ENCODE data around the gene YBX3. TPM values are rescaled to one million over a fixed set of nuclear protein-coding genes. Genes with fewer than 3 reads are reported as not detected.

The YBX3 gene
- polyA plus RNA-seq, 4 donors = 219 to 263 (median 239) TPM

- DNase-seq (ENCODE audit: low read depth in 4 of 4, low spot score in 3 of 4) = no peak
Observed at GRCh38 chr12:10722502-10722904, 620 bp downstream of the YBX3 start.

DNA sequence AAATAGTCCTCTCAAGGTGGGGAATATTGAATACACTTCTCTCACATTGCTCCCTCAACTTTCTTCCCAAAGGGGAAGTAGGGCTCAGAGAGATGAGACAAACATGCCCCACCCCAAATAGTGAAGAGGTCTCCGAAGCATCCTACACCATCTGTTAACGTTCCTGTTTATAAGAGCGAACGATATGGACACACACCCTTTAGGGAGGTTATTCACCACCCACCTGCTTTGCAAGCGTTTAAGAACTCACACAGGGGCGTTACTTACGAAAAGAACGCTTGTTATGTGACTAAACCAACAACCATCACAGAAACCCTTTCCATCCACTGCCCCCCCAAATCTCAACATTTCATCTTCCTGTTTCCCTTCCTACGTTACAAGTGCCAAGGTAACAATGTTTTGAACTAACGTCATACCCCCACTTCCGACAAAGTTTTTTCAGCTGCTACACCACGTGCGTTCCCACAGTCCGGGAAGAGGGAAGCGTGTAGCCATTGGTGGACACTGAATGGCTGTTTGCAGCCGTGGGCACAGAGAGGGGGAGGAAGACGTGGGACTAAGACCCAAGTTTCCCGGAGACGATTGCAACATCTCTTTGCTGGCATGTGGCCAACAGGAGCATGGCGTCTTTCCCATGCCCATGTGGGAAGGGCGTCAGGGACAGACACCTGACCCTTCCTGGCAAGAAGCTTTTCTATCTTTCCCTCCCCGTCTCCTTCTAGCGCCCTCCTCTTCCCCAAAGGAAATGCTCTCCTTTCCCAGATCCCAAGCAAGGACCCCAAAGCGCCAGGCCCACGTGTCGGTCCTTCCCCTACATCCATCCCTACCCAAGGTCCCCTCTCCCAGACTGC is 1.2 kb downstream of the YBX3 start:
- DNase-seq (ENCODE audit: low read depth in 4 of 4, low spot score in 3 of 4) = peak in 3 of 4 donors; percentile 75 to 87 (median 84)

DNA sequence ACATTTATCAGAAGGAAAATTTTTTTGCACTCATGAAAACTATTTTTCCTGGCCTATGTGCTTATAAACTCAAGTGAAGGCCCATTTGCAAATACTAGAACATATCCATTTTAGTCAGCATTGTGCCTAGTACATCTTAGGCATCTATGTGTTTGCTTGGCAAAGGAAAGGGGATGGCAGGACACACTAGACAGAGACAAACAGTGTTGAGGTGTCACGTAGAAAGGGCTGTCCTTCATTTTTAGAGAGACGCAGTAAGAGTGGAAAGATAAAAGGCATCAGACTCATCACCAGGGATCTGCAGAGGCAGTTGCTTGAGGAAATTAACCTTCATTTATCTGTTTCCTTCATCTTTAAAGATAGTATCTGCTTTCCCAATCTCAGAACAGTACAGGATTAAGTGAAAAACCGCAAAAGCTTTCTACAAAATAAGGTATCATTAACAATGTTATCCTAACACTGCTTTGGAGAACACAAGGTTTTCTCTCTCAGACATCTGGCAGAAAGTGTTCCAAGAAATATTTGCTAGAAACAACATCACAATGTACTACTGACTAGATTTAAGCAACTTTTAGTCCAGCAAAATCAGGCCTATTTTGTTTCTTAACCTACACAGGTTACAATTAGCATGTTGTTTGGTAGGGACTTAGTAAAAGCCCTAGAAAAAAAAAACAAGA is 2.0 kb downstream of the YBX3 start:
- DNase-seq (ENCODE audit: low read depth in 4 of 4, low spot score in 3 of 4) = no peak

DNA sequence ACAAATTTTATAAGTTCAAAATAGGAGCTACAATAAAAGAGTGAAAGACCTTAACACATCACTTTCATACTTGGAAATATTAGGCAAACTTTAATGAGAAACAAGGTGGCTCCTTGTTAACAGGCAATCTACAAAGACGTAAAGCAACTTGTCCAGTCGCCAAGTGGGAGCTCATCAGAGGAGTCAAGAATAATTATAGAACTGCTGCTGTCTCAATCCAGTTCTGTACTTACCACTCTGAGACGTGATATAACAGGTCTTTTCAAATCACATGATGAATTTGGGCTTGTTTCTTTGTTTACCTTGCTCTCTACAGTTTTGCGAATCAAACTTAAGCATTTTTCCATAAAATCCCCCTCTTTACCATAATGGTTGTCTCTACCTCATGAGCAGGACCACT is 3.6 kb downstream of the YBX3 start:
- no peak for DNase-seq (ENCODE audit: low read depth in 4 of 4, low spot score in 3 of 4)

- DNase-seq (ENCODE audit: low read depth in 4 of 4, low spot score in 3 of 4) = peak in 1 of 4 donors; percentile 73
Observed at GRCh38 chr12:10718279-10718821, 4.8 kb downstream of the YBX3 start.

- DNase-seq (ENCODE audit: low read depth in 4 of 4, low spot score in 3 of 4) = no peak
Observed at GRCh38 chr12:10717410-10717809, 5.7 kb downstream of the YBX3 start.

GRCh38 chr12:10716704-10717315 is 6.3 kb downstream of the YBX3 start:
- no peak for DNase-seq (ENCODE audit: low read depth in 4 of 4, low spot score in 3 of 4)

- DNase-seq (ENCODE audit: low read depth in 4 of 4, low spot score in 3 of 4) = no peak
Observed at GRCh38 chr12:10716277-10716676, 6.8 kb downstream of the YBX3 start.

GRCh38 chr12:10715491-10715890 is 7.6 kb downstream of the YBX3 start:
- DNase-seq (ENCODE audit: low read depth in 4 of 4, low spot score in 3 of 4) = no peak

DNA sequence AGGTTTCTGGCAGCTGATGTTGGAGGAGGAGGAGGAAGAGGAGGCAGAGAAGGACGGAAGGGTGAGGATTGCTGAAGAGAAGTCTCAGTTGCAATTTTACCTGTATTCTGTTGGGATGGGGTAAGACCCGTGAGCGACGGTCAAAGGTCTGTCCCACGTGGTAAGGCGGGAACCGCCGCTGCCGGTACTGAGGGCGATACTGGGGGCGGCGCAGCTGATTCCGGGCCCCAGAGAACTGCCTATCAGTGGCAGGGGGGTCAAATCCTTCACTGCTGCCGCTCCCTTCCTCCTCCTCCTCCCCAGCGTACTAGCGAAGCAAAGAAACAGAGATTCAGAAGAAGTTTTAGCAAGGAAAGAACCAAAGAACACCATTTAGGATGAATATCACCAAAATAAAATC is 13.3 kb downstream of the YBX3 start:
- no peak for DNase-seq (ENCODE audit: low read depth in 4 of 4, low spot score in 3 of 4)

DNA sequence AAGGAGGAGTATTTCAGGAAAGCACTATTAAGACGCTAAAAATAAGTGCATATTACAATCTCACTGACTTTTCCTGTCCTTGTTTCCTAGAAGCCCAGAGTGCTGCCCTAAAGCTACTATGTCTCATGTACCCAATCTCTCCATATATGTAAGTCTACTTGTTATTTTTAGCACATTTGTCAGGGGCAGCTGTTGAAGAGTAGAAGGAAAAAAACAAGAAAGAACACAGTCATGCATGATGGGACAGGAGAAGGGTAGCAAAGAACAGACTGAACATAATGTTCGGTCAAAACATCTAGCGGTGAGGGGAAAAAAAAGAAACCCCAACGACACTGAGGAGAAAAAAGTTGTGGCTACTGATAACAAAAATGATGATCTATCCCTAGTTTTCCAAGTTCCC is 14.3 kb downstream of the YBX3 start:
- DNase-seq (ENCODE audit: low read depth in 4 of 4, low spot score in 3 of 4) = no peak

GRCh38 chr12:10705655-10706054 is 17.5 kb downstream of the YBX3 start:
- no peak for DNase-seq (ENCODE audit: low read depth in 4 of 4, low spot score in 3 of 4)

GRCh38 chr12:10701843-10702242 is 21.3 kb downstream of the YBX3 start:
- DNase-seq (ENCODE audit: low read depth in 4 of 4, low spot score in 3 of 4) = no peak

DNA sequence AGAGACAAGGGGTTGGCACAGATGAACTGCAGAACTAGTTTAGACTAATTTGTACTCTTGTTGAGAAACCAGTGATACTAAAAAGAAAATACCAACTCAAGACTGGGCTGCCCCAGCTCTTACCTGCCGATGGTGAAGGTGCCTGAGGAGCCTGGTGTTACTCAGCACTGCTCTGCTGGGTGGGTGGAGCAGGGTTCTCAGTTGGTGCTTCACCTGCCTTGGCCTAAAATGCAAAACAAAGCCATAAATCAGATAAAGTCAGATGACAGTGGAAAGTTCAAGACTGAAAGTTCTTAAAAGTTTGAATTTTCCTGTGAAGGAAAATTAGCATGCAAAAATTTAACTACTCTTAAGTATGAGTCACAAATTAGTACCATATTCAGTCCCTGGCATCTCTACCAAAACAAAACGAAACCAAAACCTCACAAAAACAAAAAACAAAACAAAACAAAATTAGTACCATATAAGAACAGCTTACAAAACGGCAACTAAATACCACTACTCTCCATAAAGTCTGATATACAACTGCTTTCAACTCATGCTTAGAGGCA is 21.9 kb downstream of the YBX3 start:
- no peak for DNase-seq (ENCODE audit: low read depth in 4 of 4, low spot score in 3 of 4)

DNA sequence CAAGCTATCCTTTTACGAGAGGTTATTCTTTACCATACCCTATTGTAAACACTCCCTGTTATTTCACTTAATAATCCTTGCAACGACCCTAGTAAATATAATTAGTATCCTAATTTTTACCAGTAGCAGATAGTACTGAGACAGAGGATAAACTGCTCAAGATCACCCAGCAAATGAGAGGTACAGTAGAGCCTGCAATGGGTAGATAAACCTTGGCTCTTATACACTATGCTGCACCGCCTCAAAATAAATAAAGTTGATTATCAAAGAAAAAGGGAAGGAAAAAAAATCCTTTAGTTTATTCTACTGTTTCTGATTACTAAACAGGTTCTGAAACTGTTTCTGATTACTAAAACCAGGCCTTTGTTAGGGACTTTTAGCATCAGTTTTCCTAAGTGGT is 22.5 kb downstream of the YBX3 start:
- DNase-seq (ENCODE audit: low read depth in 4 of 4, low spot score in 3 of 4) = no peak

- no peak for DNase-seq (ENCODE audit: low read depth in 4 of 4, low spot score in 3 of 4)
Observed at GRCh38 chr12:10697862-10698261, 25.3 kb downstream of the YBX3 start.

- DNase-seq (ENCODE audit: low read depth in 4 of 4, low spot score in 3 of 4) = no peak
Observed at GRCh38 chr12:10697156-10697555, 26.0 kb downstream of the YBX3 start.

- no peak for DNase-seq (ENCODE audit: low read depth in 4 of 4, low spot score in 3 of 4)
Observed at GRCh38 chr12:10690906-10691305, 32.2 kb downstream of the YBX3 start.

DNA sequence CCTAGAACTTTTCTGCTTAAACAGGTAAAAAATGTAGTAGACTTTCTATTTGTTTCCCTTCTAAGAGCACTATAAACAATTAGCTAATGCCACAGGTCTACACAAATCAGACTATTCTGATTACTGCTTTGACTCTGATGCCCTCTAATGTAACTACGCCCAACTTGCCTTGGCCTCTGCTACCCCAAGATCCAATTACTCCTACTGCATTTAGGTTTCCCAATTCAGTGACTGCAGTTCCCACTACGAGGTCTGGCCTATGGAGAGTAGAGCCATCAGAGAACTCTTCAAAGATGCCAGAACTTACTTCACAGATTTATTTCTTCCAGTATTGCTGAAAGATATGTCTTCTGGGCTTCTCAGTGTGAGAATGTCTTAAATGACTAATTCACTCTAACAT is 34.0 kb downstream of the YBX3 start:
- DNase-seq (ENCODE audit: low read depth in 4 of 4, low spot score in 3 of 4) = no peak

- no peak for DNase-seq (ENCODE audit: low read depth in 4 of 4, low spot score in 3 of 4)
Observed at GRCh38 chr12:10688042-10688441, 35.1 kb downstream of the YBX3 start.
